Astrocyte (in vitro differentiated cells and primary cell): ENCODE data around the gene FADS6.

Source experiments
- CTCF ChIP-seq: IDR thresholded peaks from 2 replicates; pipeline ENCODE4 v1.5.1; 2011; ENCODE audit warnings: low read depth, mild to moderate bottlenecking, inconsistent platforms, low read length, moderate library complexity; ENCODE audit not compliant: insufficient read depth
- EZH2 ChIP-seq: IDR thresholded peaks from 2 replicates; pipeline ENCODE4 v1.6.1; 2012; ENCODE audit warnings: mild to moderate bottlenecking, low read length, inconsistent platforms; ENCODE audit not compliant: insufficient read depth

- TF ChIP-seq CTCF (no peak), EZH2 (no peak)
These were observed 5.0 kb upstream of the FADS6 start for GRCh38 chr17:74898376-74898946.
